Memory B cell (primary cell): Measurements from ENCODE around the gene GOLGA8O.
"Not testable (repeated sequence)": the region's sequence is repeated elsewhere in the genome, so short reads cannot be mapped to it uniquely, and the experiment has no call there.

Source experiments
- ATAC-seq: fragments of 150-1000 bp; cut with Tn5 transposase; 2 replicates; pipeline ENCODE4 v1.10.0; 2021; ENCODE audit warnings: low read depth, mild to moderate bottlenecking, moderate library complexity
- DNase-seq, 2 donors: peaks; one replicate each; pipeline ENCODE4 v3.0.0; 2022; ENCODE audit warnings: low spot score in 2 of 2
- H3K27ac Mint-ChIP-seq: one replicate; pipeline ENCODE4 v1.8.0; 2022; ENCODE audit warnings: mild to moderate bottlenecking, moderate library complexity, mixed read lengths
- H3K27me3 Mint-ChIP-seq: one replicate; pipeline ENCODE4 v1.8.0; 2022; ENCODE audit warnings: mixed read lengths
- H3K36me3 Mint-ChIP-seq: one replicate; pipeline ENCODE4 v1.8.0; 2022; ENCODE audit warnings: mild to moderate bottlenecking, mixed read lengths
- H3K4me1 Mint-ChIP-seq: one replicate; pipeline ENCODE4 v1.8.0; 2022; ENCODE audit warnings: mixed read lengths
- H3K4me3 Mint-ChIP-seq: one replicate; pipeline ENCODE4 v1.8.0; 2022; ENCODE audit warnings: mild to moderate bottlenecking, moderate library complexity, mixed read lengths
- H3K9me3 Mint-ChIP-seq: one replicate; pipeline ENCODE4 v1.8.0; 2022; ENCODE audit warnings: mixed read lengths

The GOLGA8O gene

DNA sequence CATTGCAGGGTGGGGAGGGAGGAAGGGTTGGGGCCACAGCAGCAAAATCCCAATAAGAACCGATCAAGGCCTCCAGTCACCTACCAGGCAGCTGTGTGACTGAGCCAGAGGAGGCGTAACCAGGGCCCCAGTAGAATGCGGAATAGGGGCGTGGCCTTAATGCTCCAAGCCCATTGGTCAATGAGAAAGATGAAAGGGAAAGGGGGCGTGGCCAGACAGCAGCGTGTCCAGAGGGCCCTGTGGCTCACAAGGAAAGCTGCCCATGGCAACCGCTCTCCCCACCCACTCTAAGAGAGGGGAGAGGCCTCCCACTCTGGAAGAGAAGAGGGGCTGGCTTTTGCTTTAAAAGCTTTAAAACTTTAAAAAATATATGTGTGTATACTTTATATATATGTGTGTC lies at the start of gene GOLGA8O:
Gene GOLGA8O, minus strand, starts transcription at position 101 of the 400 bp plus-strand sequence. Its CDS starts 98 bp downstream, at position 3.
- ATAC-seq, H3K36me3 Mint-ChIP-seq, H3K9me3 Mint-ChIP-seq, H3K27me3 Mint-ChIP-seq, DNase-seq, H3K4me1 Mint-ChIP-seq, H3K4me3 Mint-ChIP-seq, H3K27ac Mint-ChIP-seq: not testable (repeated sequence)

- not testable (repeated sequence) for H3K27ac Mint-ChIP-seq, H3K36me3 Mint-ChIP-seq, ATAC-seq, H3K4me1 Mint-ChIP-seq, H3K27me3 Mint-ChIP-seq, H3K9me3 Mint-ChIP-seq, DNase-seq, H3K4me3 Mint-ChIP-seq
These were observed 48.8 kb upstream of the GOLGA8O start for GRCh38 chr15:32504152-32504811.

DNA sequence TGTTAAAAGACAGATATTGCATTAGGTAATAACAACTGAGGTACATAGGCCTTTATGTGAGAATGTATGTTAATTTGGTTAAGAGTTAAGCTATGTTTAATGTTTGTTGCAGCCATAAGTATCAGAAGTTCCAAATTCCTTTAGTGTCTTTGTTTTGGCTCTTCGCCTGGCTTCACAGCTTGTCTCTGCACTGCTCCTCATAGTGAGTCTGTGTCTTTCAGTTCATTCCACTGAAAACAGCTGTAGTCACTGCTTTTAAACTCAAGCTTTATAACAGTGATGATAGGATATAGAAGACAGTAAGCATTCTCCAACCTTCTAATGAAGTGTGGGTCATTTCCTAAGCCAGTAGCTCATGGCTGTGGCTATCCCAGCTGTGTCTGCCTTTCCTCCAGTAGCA lies 47.5 kb upstream of the GOLGA8O start:
- not testable (repeated sequence) for H3K27ac Mint-ChIP-seq, DNase-seq, ATAC-seq

DNA sequence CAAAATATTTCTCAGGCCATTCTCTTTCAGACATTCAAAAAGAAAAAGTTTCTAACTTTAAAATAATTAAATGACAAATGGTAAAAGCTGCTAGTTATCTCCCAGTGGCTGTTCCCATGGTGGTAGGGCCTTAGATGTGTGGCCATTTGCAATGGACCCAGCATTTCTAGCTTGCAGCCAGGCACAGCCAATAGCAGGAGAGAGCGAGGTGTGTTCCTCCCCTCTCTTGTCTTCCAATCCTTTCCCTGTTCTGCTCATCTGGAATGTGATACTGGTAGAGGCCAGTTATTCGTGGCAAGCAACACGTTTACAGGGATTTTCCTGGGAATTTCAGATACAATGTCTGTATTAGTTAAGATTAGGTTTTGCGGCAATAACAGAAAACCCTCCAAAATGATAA lies 37.3 kb upstream of the GOLGA8O start:
- not testable (repeated sequence) for H3K27me3 Mint-ChIP-seq, H3K4me1 Mint-ChIP-seq, H3K4me3 Mint-ChIP-seq, H3K9me3 Mint-ChIP-seq, DNase-seq, H3K36me3 Mint-ChIP-seq, H3K27ac Mint-ChIP-seq, ATAC-seq

More for the DNA sequence above, 47.5 kb upstream of the GOLGA8O start:
- H3K9me3 Mint-ChIP-seq, H3K4me3 Mint-ChIP-seq, H3K4me1 Mint-ChIP-seq, H3K36me3 Mint-ChIP-seq, H3K27me3 Mint-ChIP-seq: not testable (repeated sequence)

DNA sequence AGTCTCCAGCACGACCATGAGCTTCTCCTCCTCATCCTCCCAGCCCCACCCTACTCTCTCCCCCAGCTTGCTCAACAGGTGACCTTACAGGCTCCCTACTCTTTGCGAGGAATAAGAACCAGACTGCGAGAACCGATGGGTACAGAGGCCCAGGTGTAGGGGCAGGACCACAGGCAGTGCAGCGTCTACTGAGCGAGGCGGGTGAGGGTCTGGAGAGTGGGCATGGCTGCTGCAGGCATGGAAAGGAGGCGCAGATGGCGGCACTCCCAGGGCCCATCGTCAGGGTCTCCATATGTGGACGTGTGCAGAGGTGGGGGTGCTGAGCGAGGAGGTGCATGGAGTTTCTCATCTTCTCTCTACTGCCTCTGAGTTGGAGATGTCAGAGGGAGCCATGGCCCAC lies 31.0 kb upstream of the GOLGA8O start:
- ATAC-seq, H3K4me1 Mint-ChIP-seq, H3K4me3 Mint-ChIP-seq, H3K9me3 Mint-ChIP-seq, H3K27ac Mint-ChIP-seq, H3K27me3 Mint-ChIP-seq, DNase-seq, H3K36me3 Mint-ChIP-seq: not testable (repeated sequence)

- not testable (repeated sequence) for H3K27me3 Mint-ChIP-seq, ATAC-seq, H3K4me3 Mint-ChIP-seq, H3K36me3 Mint-ChIP-seq, DNase-seq, H3K4me1 Mint-ChIP-seq, H3K27ac Mint-ChIP-seq, H3K9me3 Mint-ChIP-seq
These were observed 27.9 kb upstream of the GOLGA8O start for GRCh38 chr15:32483377-32483776.

GRCh38 chr15:32481683-32482082 lies 26.2 kb upstream of the GOLGA8O start:
- not testable (repeated sequence) for H3K4me3 Mint-ChIP-seq, H3K9me3 Mint-ChIP-seq, H3K36me3 Mint-ChIP-seq, H3K27ac Mint-ChIP-seq, H3K27me3 Mint-ChIP-seq, ATAC-seq, H3K4me1 Mint-ChIP-seq, DNase-seq

DNA sequence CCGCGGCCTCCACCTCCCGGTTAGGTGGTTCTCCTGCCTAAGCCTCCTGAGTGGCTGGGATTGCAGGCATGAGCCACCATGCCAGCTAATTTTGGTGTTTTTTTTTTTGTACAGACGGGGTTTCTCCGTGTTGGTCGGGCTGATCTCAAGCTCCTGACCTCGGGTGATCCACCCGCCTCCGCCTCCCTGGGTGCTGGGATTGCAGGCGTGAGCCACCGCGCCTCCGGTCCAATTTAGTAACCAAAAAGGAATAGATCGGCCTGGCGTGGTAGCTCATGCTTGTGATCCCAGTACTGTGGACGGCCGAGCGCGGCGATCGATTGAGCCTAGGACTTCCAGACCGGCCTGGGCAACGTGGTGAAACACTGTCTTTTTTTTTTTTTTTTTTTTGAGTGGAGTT lies 12.6 kb upstream of the GOLGA8O start:
- not testable (repeated sequence) for H3K27ac Mint-ChIP-seq, DNase-seq, H3K4me1 Mint-ChIP-seq, H3K36me3 Mint-ChIP-seq, H3K9me3 Mint-ChIP-seq, H3K27me3 Mint-ChIP-seq, ATAC-seq, H3K4me3 Mint-ChIP-seq

DNA sequence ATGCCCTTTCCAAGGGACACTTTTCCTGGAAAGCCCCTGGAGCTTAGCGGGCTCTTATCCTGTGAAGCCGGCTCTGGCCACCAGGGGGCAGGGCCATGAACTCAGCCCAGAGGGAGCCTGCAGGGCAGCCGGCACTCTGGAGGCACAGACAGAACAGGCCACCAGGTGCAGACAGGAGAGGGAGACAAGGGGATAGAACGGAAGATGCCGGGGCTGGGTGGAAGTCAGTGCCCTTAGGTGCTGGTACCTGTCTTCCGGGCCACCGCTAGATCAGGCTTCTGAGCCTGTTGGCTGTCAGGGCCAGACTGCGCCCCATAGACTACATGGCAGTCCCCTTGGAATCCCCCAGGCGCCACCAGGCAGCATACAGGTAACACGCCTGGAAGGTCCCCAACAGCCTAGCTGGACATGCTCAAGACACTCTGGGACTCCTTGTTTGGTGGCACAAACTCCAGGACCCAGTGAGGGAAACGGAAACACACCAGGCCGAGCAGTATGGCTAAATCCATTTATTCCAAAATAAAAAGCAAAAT lies 14.9 kb downstream of the GOLGA8O start:
- not testable (repeated sequence) for H3K27me3 Mint-ChIP-seq, DNase-seq, H3K36me3 Mint-ChIP-seq, H3K4me1 Mint-ChIP-seq, H3K4me3 Mint-ChIP-seq, H3K9me3 Mint-ChIP-seq, H3K27ac Mint-ChIP-seq
- peak; percentile 76 for ATAC-seq

- not testable (repeated sequence) for H3K36me3 Mint-ChIP-seq, DNase-seq, H3K4me1 Mint-ChIP-seq, H3K27me3 Mint-ChIP-seq, H3K4me3 Mint-ChIP-seq, H3K27ac Mint-ChIP-seq, H3K9me3 Mint-ChIP-seq
- ATAC-seq, result peak; percentile 82
These were observed 21.1 kb downstream of the GOLGA8O start for GRCh38 chr15:32434102-32434963.

DNA sequence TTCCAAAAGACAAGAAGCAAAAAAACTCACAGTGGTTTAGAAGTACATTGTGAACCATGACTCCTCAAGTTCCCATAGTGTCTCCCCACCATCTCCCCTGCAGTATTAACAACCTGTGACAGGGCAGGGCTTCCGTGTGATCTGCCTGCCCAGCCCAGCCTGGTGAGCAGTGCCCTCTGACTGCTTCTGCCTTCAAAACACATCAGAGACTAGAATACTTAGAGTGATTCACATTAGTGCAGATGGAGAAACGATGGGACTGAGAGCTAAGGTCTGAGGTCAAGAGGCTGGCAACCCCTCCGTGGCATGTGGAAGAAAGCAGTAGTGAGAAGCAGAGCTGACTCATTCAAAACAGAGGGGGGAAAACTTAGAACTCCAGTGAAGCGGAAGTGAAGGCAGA lies 27.8 kb downstream of the GOLGA8O start:
- not testable (repeated sequence) for H3K9me3 Mint-ChIP-seq, H3K27me3 Mint-ChIP-seq, ATAC-seq, H3K36me3 Mint-ChIP-seq, H3K4me3 Mint-ChIP-seq, DNase-seq, H3K4me1 Mint-ChIP-seq, H3K27ac Mint-ChIP-seq

DNA sequence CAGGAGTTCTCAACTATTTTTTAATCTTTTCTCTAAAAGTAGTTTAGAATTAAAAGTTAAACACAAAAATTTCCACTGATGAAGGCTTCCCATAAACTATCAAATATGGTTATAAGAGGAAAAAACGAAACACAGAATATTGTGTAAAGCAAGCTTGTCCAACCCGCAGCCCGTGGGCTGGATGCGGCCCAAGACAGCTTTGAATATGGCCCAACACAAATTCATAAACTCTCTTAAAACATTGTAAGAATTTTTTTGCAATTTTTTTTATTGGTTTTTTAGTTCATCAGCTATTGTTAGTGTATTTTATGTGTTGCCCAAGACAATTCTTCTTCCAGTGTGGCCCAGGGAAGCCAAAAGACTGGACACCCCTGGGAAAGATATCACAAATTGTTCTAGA lies 28.9 kb downstream of the GOLGA8O start:
- not testable (repeated sequence) for H3K36me3 Mint-ChIP-seq, H3K27me3 Mint-ChIP-seq, H3K4me1 Mint-ChIP-seq, H3K4me3 Mint-ChIP-seq, DNase-seq, ATAC-seq, H3K9me3 Mint-ChIP-seq, H3K27ac Mint-ChIP-seq

DNA sequence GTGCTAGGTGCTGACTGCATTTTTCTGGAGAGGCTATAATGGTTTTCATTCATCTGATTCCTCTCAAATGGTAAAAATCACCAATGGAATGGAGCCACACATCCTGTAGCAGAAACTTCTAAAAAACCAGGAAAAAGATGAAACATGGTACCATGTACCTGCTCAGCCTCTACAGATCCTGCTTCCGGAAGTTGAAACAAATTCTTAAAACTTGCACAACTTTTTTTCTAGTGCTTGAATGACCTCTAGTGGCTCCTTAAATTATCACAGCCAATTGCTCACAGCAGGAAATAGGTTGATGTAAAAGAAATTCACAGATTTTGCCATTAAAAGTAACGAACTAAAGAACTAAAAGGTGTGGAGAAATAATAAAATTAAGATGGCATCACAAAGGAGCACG lies 47.5 kb downstream of the GOLGA8O start:
- H3K27me3 Mint-ChIP-seq, H3K4me3 Mint-ChIP-seq, H3K9me3 Mint-ChIP-seq, ATAC-seq, DNase-seq, H3K27ac Mint-ChIP-seq, H3K36me3 Mint-ChIP-seq, H3K4me1 Mint-ChIP-seq: not testable (repeated sequence)

DNA sequence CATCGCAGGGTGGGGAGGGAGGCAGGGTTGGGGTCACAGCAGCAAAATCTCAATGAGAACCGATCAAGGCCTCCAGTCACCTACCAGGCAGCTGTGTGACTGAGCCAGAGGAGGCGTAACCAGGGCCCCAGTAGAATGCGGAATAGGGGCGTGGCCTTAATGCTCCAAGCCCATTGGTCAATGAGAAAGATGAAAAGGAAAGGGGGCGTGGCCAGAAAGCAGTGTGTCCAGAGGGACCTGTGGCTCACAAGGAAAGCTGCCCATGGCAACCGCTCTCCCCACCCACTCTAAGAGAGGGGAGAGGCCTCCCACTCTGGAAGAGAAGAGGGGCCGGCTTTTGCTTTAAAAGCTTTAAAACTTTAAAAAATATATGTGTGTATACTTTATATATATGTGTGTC lies 52.2 kb downstream of the GOLGA8O start, which contains the start of gene GOLGA8K:
Gene GOLGA8K, minus strand, starts transcription at position 101 of the 400 bp plus-strand sequence. Its CDS starts 98 bp downstream, at position 3.
- H3K36me3 Mint-ChIP-seq, H3K4me3 Mint-ChIP-seq, ATAC-seq, H3K9me3 Mint-ChIP-seq, H3K4me1 Mint-ChIP-seq, DNase-seq, H3K27me3 Mint-ChIP-seq, H3K27ac Mint-ChIP-seq: not testable (repeated sequence)
